Aorta (tissue), 5 donors: ENCODE results near the gene PPP2R3C. TPM values are rescaled to one million over a fixed set of nuclear protein-coding genes. Genes with fewer than 3 reads are reported as not detected.
A peak's percentile ranks its signal among the peaks of the same experiment; 100 is the strongest.
"Not testable (repeated sequence)": the region's sequence is repeated elsewhere in the genome, so short reads cannot be mapped to it uniquely, and the experiment has no call there.

Experiments used
- ATAC-seq: fragments of 200-7000 bp; cut with Tn5 transposase; one replicate; pipeline ENCODE4 v1.9.1; 2022; ENCODE audit warnings: moderate library complexity; ENCODE audit not compliant: low FRiP score
- DNase-seq, 2 donors: peaks; one replicate each; pipeline ENCODE4 v3.0.0-alpha.2; 2020
- H3K27ac ChIP-seq, 2 donors: one replicate each; pipeline ENCODE4 v1.5.1; 2013; ENCODE audit warnings: low read length in 2 of 2, mild to moderate bottlenecking in 2 of 2, moderate library complexity in 2 of 2, control low read depth in 1 of 2, inconsistent platforms in 1 of 2, low read depth in 1 of 2
- H3K27me3 ChIP-seq, 2 donors: one replicate each; pipeline ENCODE4 v1.6.1; 2013; ENCODE audit warnings: control low read depth in 1 of 2, low read length in 1 of 2, mild to moderate bottlenecking in 1 of 2, moderate library complexity in 1 of 2; ENCODE audit not compliant: insufficient read depth in 2 of 2, control insufficient read depth in 1 of 2
- H3K36me3 ChIP-seq, 2 donors: one replicate each; pipeline ENCODE4 v1.6.1; 2013; ENCODE audit warnings: control low read depth in 1 of 2, low read length in 1 of 2, mild to moderate bottlenecking in 1 of 2; ENCODE audit not compliant: insufficient read depth in 2 of 2, control insufficient read depth in 1 of 2
- H3K4me1 ChIP-seq, 2 donors: one replicate each; pipeline ENCODE4 v1.6.1; 2013; ENCODE audit warnings: low read length in 2 of 2, control low read depth in 1 of 2, mild to moderate bottlenecking in 1 of 2, moderate library complexity in 1 of 2; ENCODE audit not compliant: insufficient read depth in 2 of 2, control insufficient read depth in 1 of 2
- H3K4me3 ChIP-seq, 2 donors: one replicate each; pipeline ENCODE4 v1.5.1; 2013; ENCODE audit warnings: low read length in 2 of 2, control low read depth in 1 of 2, mild to moderate bottlenecking in 1 of 2
- H3K9me3 ChIP-seq: one replicate; pipeline ENCODE4 v1.6.1; 2013; ENCODE audit warnings: mild to moderate bottlenecking, low read length; ENCODE audit not compliant: control insufficient read depth
- WGBS, 2 donors: extraction: QIAGEN DNeasy Blood & Tissue Kit; methylation state at CpG; one replicate each; pipeline ENCODE4 v1.1.7; 2013; 5-methylcytosine and 5-hydroxymethylcytosine counted together
- intact Hi-C, 2 donors: fragments of 100-400 bp; cut with DNase I; formaldehyde crosslinking; loops; one replicate each; pipeline versions ENCODE4 v1.14.2 to v1.15.0; 2022
- polyA plus RNA-seq, 2 donors: library from polyadenylated mRNA; stranded (reverse); fragments of 200-250 nt; gene quantifications; one replicate each; pipeline ENCODE4 v1.2.3, GENCODE V29; 2013
- total RNA-seq, 2 donors: library from RNA; stranded (reverse); fragmentation: NEBNext Ultra II Directional; extraction: Animal tissue kit (Norgen Biotek cat#: 25700); gene quantifications; one replicate each; pipeline ENCODE4 v1.2.1, GENCODE V29; 2021
- donor health status: healthy with polysubstance abuse.
- donor health status: Bipolar disorder and iron deficiency.
- donor health status: DM: no; HTN: no; CAD: no.
- donor health status: DM: no; HTN: no; CAD: no.
- donor health status: DM: yes; HTN: yes; CAD: no.

Gene PPP2R3C
- total and polyA plus RNA-seq, 4 donors, result 33.1 to 63.2 (median 41.9) TPM

- Histone ChIP-seq H3K27ac (peak overlapping the region; percentile 70 to 80), H3K36me3 (no peaks in the 10 kb centered on the region), H3K4me3 (peak overlapping the region; percentile 38 to 85), H3K9me3 (no peaks in the 10 kb centered on the region), H3K27me3 (no peaks in the 10 kb centered on the region), H3K4me1 (no peaks in the 10 kb centered on the region)
- WGBS, 2 donors, result 10 to 13% methylated on average over 34 of the region's 34 CpGs
- intact Hi-C loops, result loop anchor here (2.0 to 10.0 kb wide), 6 partner anchors 74 to 301 kb away; partner anchors contain the start of genes FAM177A1 (in 2 of the 2), PSMA6 (in 1 of the 2) and SRP54 (in 1 of the 2)
- DNase-seq, result peak in 1 of 2 donors; percentile 54
- no peak for ATAC-seq
Measured at GRCh38 chr14:35121026-35121886, 534 bp downstream of the PPP2R3C start.

GRCh38 chr14:35117112-35117511 lies 4.7 kb downstream of the PPP2R3C start:
- Histone ChIP-seq H3K27me3 (no peaks in the 10 kb centered on the region), H3K4me3 (no peak overlapping the region), H3K36me3 (peaks cover 2 to 3% of the 10 kb centered on the region in 2 donors), H3K27ac (no peak overlapping the region), H3K4me1 (no peaks in the 10 kb centered on the region), H3K9me3 (no peaks in the 10 kb centered on the region)
- 91 to 93% methylated on average over 2 of the region's 2 CpGs for WGBS, 2 donors
- intact Hi-C loops, result no loop called here
- DNase-seq (no peak), ATAC-seq (no peak)

GRCh38 chr14:35116242-35116641 lies 5.5 kb downstream of the PPP2R3C start:
- Histone ChIP-seq H3K9me3 (no peaks in the 10 kb centered on the region), H3K4me1 (no peaks in the 10 kb centered on the region), H3K36me3 (peaks cover 2 to 4% of the 10 kb centered on the region in 2 donors), H3K27me3 (no peaks in the 10 kb centered on the region), H3K4me3 (no peak overlapping the region), H3K27ac (no peak overlapping the region)
- intact Hi-C loops, result no loop called here
- 94 to 96% methylated on average over 4 of the region's 4 CpGs for WGBS, 2 donors
- DNase-seq (no peak), ATAC-seq (no peak)

- Histone ChIP-seq H3K27me3 (no peaks in the 10 kb centered on the region), H3K36me3 (peaks cover 4 to 6% of the 10 kb centered on the region in 2 donors), H3K27ac (no peak overlapping the region), H3K4me1 (no peaks in the 10 kb centered on the region), H3K9me3 (no peaks in the 10 kb centered on the region), H3K4me3 (no peak overlapping the region)
- DNase-seq (no peak), ATAC-seq (no peak)
- intact Hi-C loops, result no loop called here
- 43 to 49% methylated on average over 2 of the region's 2 CpGs for WGBS, 2 donors
Measured at GRCh38 chr14:35114036-35114435, 7.8 kb downstream of the PPP2R3C start.

GRCh38 chr14:35113308-35113950 lies 8.4 kb downstream of the PPP2R3C start:
- Histone ChIP-seq H3K27ac (no peak overlapping the region), H3K4me1 (no peaks in the 10 kb centered on the region), H3K27me3 (no peaks in the 10 kb centered on the region), H3K36me3 (peaks cover 4 to 6% of the 10 kb centered on the region in 2 donors), H3K9me3 (no peaks in the 10 kb centered on the region), H3K4me3 (no peak overlapping the region)
- ATAC-seq, result no peak
- DNase-seq, result no peak
- intact Hi-C loops, result no loop called here
- 95 to 99% methylated on average over 4 of the region's 4 CpGs for WGBS, 2 donors

- Histone ChIP-seq H3K36me3 (peaks cover 4 to 6% of the 10 kb centered on the region in 2 donors), H3K9me3 (no peaks in the 10 kb centered on the region), H3K4me3 (no peak overlapping the region), H3K27ac (no peak overlapping the region), H3K27me3 (no peaks in the 10 kb centered on the region), H3K4me1 (no peaks in the 10 kb centered on the region)
- 86 to 90% methylated on average over 2 of the region's 2 CpGs for WGBS, 2 donors
- intact Hi-C loops, result no loop called here
- DNase-seq (no peak), ATAC-seq (no peak)
Measured at GRCh38 chr14:35112641-35113040, 9.1 kb downstream of the PPP2R3C start.

GRCh38 chr14:35107866-35108265 lies 13.9 kb downstream of the PPP2R3C start:
- ATAC-seq (no peak), DNase-seq (no peak)
- Histone ChIP-seq H3K4me1 (no peaks in the 10 kb centered on the region), H3K36me3 (peaks cover 2 to 4% of the 10 kb centered on the region in 2 donors), H3K4me3 (no peak overlapping the region), H3K27me3 (no peaks in the 10 kb centered on the region), H3K27ac (no peak overlapping the region), H3K9me3 (no peaks in the 10 kb centered on the region)
- intact Hi-C loops, result no loop called here

- H3K36me3 ChIP-seq, H3K4me1 ChIP-seq, H3K9me3 ChIP-seq, ATAC-seq, H3K27me3 ChIP-seq, intact Hi-C loops, H3K4me3 ChIP-seq, DNase-seq, H3K27ac ChIP-seq: not testable (repeated sequence)
- WGBS, 2 donors, result 97 to 98% methylated on average over 6 of the region's 6 CpGs
Measured at GRCh38 chr14:35094645-35095044, 27.1 kb downstream of the PPP2R3C start.
